IMR-90 (cell line): ENCODE results near the gene SULT1A3. TPM values are rescaled to one million over a fixed set of nuclear protein-coding genes. Genes with fewer than 3 reads are reported as not detected.

Source experiments
- ATAC-seq: fragments of 200-7000 bp; cut with Tn5 transposase; 2 replicates; pipeline ENCODE4 v1.9.1; 2020; ENCODE audit warnings: low read depth, mild to moderate bottlenecking, moderate library complexity
- BruUV-seq: library from RNA; stranded (reverse); fragments of 400-500 nt; replicated peaks from 2 replicates; lab custom pipeline; 2021; lab: Mats Ljungman, UMichigan
- CTCF ChIA-PET: fragments of 300-600 bp; formaldehyde crosslinking; extraction: SDS; loops from one replicate; lab custom pipeline; 2021; ENCODE audit warnings: antibody characterized with exemption; lab: Yijun Ruan, JAX
- POLR2A ChIA-PET: fragments of 300-600 bp; sonication (Branson Sonifier 250); formaldehyde crosslinking; loops from one replicate; lab custom pipeline; 2022; ENCODE audit warnings: antibody characterized with exemption; ENCODE audit not compliant: unreplicated experiment; lab: Charles Lee
- DNase-seq: peaks from one replicate; pipeline ENCODE4 v3.0.0; 2013
- H2AFZ ChIP-seq: replicated peaks from 2 replicates; pipeline ENCODE3; 2013; ENCODE audit warnings: low read length, mild to moderate bottlenecking; ENCODE audit not compliant: poor library complexity
- H2AK5ac ChIP-seq: 2 replicates; pipeline ENCODE4 v1.6.1; 2013; ENCODE audit warnings: low read depth, low read length, inconsistent platforms
- H2AK9ac ChIP-seq: replicated peaks from 2 replicates; pipeline ENCODE3; 2013; ENCODE audit warnings: mild to moderate bottlenecking, low read depth, low read length, moderate library complexity; ENCODE audit not compliant: poor library complexity
- H2BK120ac ChIP-seq: 2 replicates; pipeline ENCODE4 v1.6.1; 2013; ENCODE audit warnings: low read depth, low read length, inconsistent platforms
- H2BK15ac ChIP-seq: 3 replicates; pipeline ENCODE4 v1.6.1; 2013; ENCODE audit warnings: low read depth, low read length, inconsistent platforms
- H2BK20ac ChIP-seq: 2 replicates; pipeline ENCODE4 v1.6.1; 2013; ENCODE audit warnings: low read depth, mild to moderate bottlenecking, inconsistent platforms, low read length, moderate library complexity
- H2BK5ac ChIP-seq: 2 replicates; pipeline ENCODE4 v1.6.1; 2013; ENCODE audit warnings: mild to moderate bottlenecking, low read depth, low read length, inconsistent platforms; ENCODE audit not compliant: poor library complexity, severe bottlenecking
- H3K14ac ChIP-seq: replicated peaks from 2 replicates; pipeline ENCODE4 v1.6.1; 2013; ENCODE audit warnings: low read depth, low read length, inconsistent platforms
- H3K18ac ChIP-seq: 2 replicates; pipeline ENCODE4 v1.6.1; 2013; ENCODE audit warnings: low read depth, low read length, control low read depth
- H3K23ac ChIP-seq: 2 replicates; pipeline ENCODE4 v1.6.1; 2013; ENCODE audit warnings: low read depth, low read length, inconsistent platforms
- H3K27ac ChIP-seq: 2 replicates; pipeline ENCODE4 v1.5.1; 2013; ENCODE audit warnings: mild to moderate bottlenecking, control low read depth, low read length; ENCODE audit not compliant: insufficient read depth
- H3K27me3 ChIP-seq: 2 replicates; pipeline ENCODE4 v1.6.1; 2013; ENCODE audit warnings: low read length; ENCODE audit not compliant: control insufficient read depth, insufficient read depth
- H3K36me3 ChIP-seq: 2 replicates; pipeline ENCODE4 v1.6.1; 2013; ENCODE audit warnings: low read length, mixed read lengths; ENCODE audit not compliant: control insufficient read depth, insufficient read depth
- H3K4ac ChIP-seq: 2 replicates; pipeline ENCODE4 v1.6.1; 2013; ENCODE audit warnings: low read depth, low read length, inconsistent platforms
- H3K4me1 ChIP-seq: 2 replicates; pipeline ENCODE4 v1.6.1; 2013; ENCODE audit warnings: low read length, mixed read lengths; ENCODE audit not compliant: control insufficient read depth, insufficient read depth
- H3K4me2 ChIP-seq: 2 replicates; pipeline ENCODE4 v1.6.1; 2013; ENCODE audit warnings: low read depth, mild to moderate bottlenecking, control low read depth, low read length, moderate library complexity
- H3K4me3 ChIP-seq: 2 replicates; pipeline ENCODE4 v1.5.1; 2013; ENCODE audit warnings: low read depth, mild to moderate bottlenecking, control low read depth, low read length, moderate library complexity; ENCODE audit not compliant: insufficient read depth
- H3K56ac ChIP-seq: 2 replicates; pipeline ENCODE4 v1.6.1; 2013; ENCODE audit warnings: low read length, inconsistent platforms; ENCODE audit not compliant: insufficient read depth; ENCODE audit errors: extremely low read depth
- H3K79me1 ChIP-seq, 2 experiments: 2 replicates each; pipeline ENCODE4 v1.6.1; 2013; ENCODE audit warnings: low read length in 2 of 2, inconsistent platforms in 1 of 2, low read depth in 1 of 2
- H3K9ac ChIP-seq: 2 replicates; pipeline ENCODE4 v1.6.1; 2013; ENCODE audit warnings: low read depth, low read length, control low read depth
- H3K9me1 ChIP-seq: 2 replicates; pipeline ENCODE4 v1.6.1; 2013; ENCODE audit warnings: low read length, inconsistent platforms; ENCODE audit not compliant: insufficient read depth
- H3K9me3 ChIP-seq: 2 replicates; pipeline ENCODE4 v1.6.1; 2013; ENCODE audit warnings: low read length; ENCODE audit not compliant: control insufficient read depth, insufficient read depth
- H4K20me1 ChIP-seq: 2 replicates; pipeline ENCODE4 v1.6.1; 2013; ENCODE audit warnings: low read length, inconsistent platforms; ENCODE audit not compliant: insufficient read depth
- H4K5ac ChIP-seq: 2 replicates; pipeline ENCODE4 v1.6.1; 2013; ENCODE audit warnings: mild to moderate bottlenecking, low read depth, low read length, control low read depth
- H4K8ac ChIP-seq, 2 experiments: 2 replicates each; pipeline ENCODE4 v1.6.1; 2013; ENCODE audit warnings: low read depth in 2 of 2, low read length in 2 of 2, control low read depth in 1 of 2, inconsistent platforms in 1 of 2
- H4K91ac ChIP-seq: 2 replicates; pipeline ENCODE4 v1.6.1; 2013; ENCODE audit warnings: low read depth, low read length, inconsistent platforms; ENCODE audit not compliant: insufficient read depth
- CEBPB ChIP-seq: IDR thresholded peaks from 2 replicates; pipeline ENCODE4 v1.6.1; 2012; ENCODE audit warnings: low read depth, low read length, improper control_type of control experiment
- CHD1 ChIP-seq: IDR thresholded peaks from 2 replicates; pipeline ENCODE4 v1.6.1; 2012; ENCODE audit warnings: low read depth, low read length, improper control_type of control experiment
- MAFK ChIP-seq: IDR thresholded peaks from 2 replicates; pipeline ENCODE4 v1.6.1; 2012; ENCODE audit warnings: low read depth, low read length, improper control_type of control experiment
- MAZ ChIP-seq: IDR thresholded peaks from 2 replicates; pipeline ENCODE4 v1.6.1; 2012; ENCODE audit warnings: low read depth, mild to moderate bottlenecking, low read length, improper control_type of control experiment, moderate library complexity, borderline replicate concordance
- POLR2A ChIP-seq: IDR thresholded peaks from 2 replicates; pipeline ENCODE4 v1.6.1; 2012; ENCODE audit warnings: mild to moderate bottlenecking, low read depth, low read length
- RFX5 ChIP-seq: IDR thresholded peaks from 2 replicates; pipeline ENCODE4 v1.8.0; 2012; ENCODE audit warnings: low read depth, mild to moderate bottlenecking, low read length, moderate library complexity
- SMC3 ChIP-seq: fragments of 150-350 bp; IDR thresholded peaks from 2 replicates; pipeline ENCODE4 v1.6.1; 2016; ENCODE audit warnings: low read depth, mild to moderate bottlenecking, antibody characterized with exemption, low read length, moderate library complexity
- WGBS, 2 experiments: methylation state at CpG; one replicate each; pipeline versions ENCODE4 v1.1.5 to v1.1.7; 2013; ENCODE audit warnings: missing lambda C conversion rate in 2 of 2; ENCODE audit not compliant: insufficient read length in 1 of 2; ENCODE audit errors: extremely low coverage in 2 of 2; 5-methylcytosine and 5-hydroxymethylcytosine counted together
- dilution Hi-C: fragments of 300-500 bp; cut with HindIII; formaldehyde crosslinking; loops from one replicate; pipeline ENCODE4 v1.14.3; 2018; ENCODE audit warnings: low sequenced_read_pairs; ENCODE audit not compliant: unreplicated experiment
- in situ Hi-C: fragments of 300-500 bp; cut with MboI; formaldehyde crosslinking; loops from 3 replicates; pipeline ENCODE4 v1.14.3; 2019; ENCODE audit warnings: low sequenced_read_pairs, inconsistent platforms, mixed read lengths
- intact Hi-C: fragments of 100-400 bp; cut with micrococcal nuclease; formaldehyde crosslinking; loops from 2 replicates; pipeline ENCODE4 v1.10.0; 2022
- polyA plus RNA-seq, 3 experiments: library from polyadenylated mRNA; depleted of rRNA; stranded (reverse); fragments of >200 nt; gene quantifications; 2 replicates each; pipeline ENCODE4 v1.2.3, GENCODE V29; 2012; ENCODE audit warnings: low replicate concordance in 1 of 3
- total RNA-seq: library from RNA; depleted of rRNA; stranded (reverse); fragments of >200 nt; gene quantifications from 2 replicates; pipeline ENCODE4 v1.2.3, GENCODE V29; 2012

SULT1A3 gene
- total and polyA plus RNA-seq, 2 of the 4 experiments (the other 2 are of a cell fraction), result 0.18 to 17.2 TPM

- no peak overlapping the region for H4K91ac ChIP-seq
- no peak overlapping the region for H3K27ac ChIP-seq
- no peaks in the 10 kb centered on the region for H3K36me3 ChIP-seq
- no peak overlapping the region for H2BK120ac ChIP-seq
- H3K27me3 ChIP-seq, result peaks cover 3% of the 10 kb centered on the region; the same call in 1 of the 2 replicates
- WGBS, 2 experiments, result no CpG with 5 or more reads among the region's 1 CpG
- dilution Hi-C loops (no loop called here), intact Hi-C loops (no loop called here), in situ Hi-C loops (no loop called here)
- no peak overlapping the region for H3K4me2 ChIP-seq
- ATAC-seq, result no peak
- ChIA-PET CTCF (interaction anchor here (0.7 kb wide), 1 partner anchor 20 kb away, joined by 3 read pairs; no protein-coding TSS in a partner anchor), POLR2A (no interaction called here)
- no peak overlapping the region for H3K23ac ChIP-seq
- no peak overlapping the region for H3K18ac ChIP-seq
- no peaks in the 10 kb centered on the region for H4K20me1 ChIP-seq
- no peak overlapping the region for H3K56ac ChIP-seq
- no peak overlapping the region for H2AFZ ChIP-seq
- H3K9me1 ChIP-seq, result no peaks in the 10 kb centered on the region
- no peak overlapping the region for H2AK5ac ChIP-seq
- no peak overlapping the region for H3K4ac ChIP-seq
- BruUV-seq, result no TSS peak
- H2BK15ac ChIP-seq, result no peak overlapping the region
- no peaks in the 10 kb centered on the region for H3K79me1 ChIP-seq
- H3K14ac ChIP-seq, result no peak overlapping the region
- TF ChIP-seq POLR2A, result no peak
- no peak for TF ChIP-seq RFX5
- TF ChIP-seq MAZ, result no peak
- TF ChIP-seq CEBPB, result no peak
- no peak for TF ChIP-seq SMC3
- no peak for TF ChIP-seq MAFK
- no peak for TF ChIP-seq CHD1
- no peaks in the 10 kb centered on the region for H3K4me1 ChIP-seq
- peaks cover 1% of the 10 kb centered on the region; the same call in 1 of the 2 replicates for H3K9me3 ChIP-seq
- H4K8ac ChIP-seq, result no peak overlapping the region
- no peak for DNase-seq
- H2BK5ac ChIP-seq, result no peak overlapping the region
- H2AK9ac ChIP-seq, result no peak overlapping the region
- H3K9ac ChIP-seq, result no peak overlapping the region
- no peak overlapping the region for H4K5ac ChIP-seq
- H2BK20ac ChIP-seq, result no peak overlapping the region
- no peak overlapping the region for H3K4me3 ChIP-seq
Measured at GRCh38 chr16:30157214-30157613, 41.8 kb upstream of the SULT1A3 start.
